Esophagus mucosa (tissue), 1 donor: ENCODE measurements around the gene CDH15. TPM values are rescaled to one million over a fixed set of nuclear protein-coding genes. Genes with fewer than 3 reads are reported as not detected.
"Not testable (repeated sequence)": the region's sequence is repeated elsewhere in the genome, so short reads cannot be mapped to it uniquely, and the experiment has no call there.

ENCODE experiments used
- ATAC-seq: fragments of 200-7000 bp; cut with Tn5 transposase; one replicate; pipeline ENCODE4 v1.9.1; 2020
- total RNA-seq: library from RNA; stranded (reverse); gene quantifications from one replicate; pipeline ENCODE4 v1.2.4, GENCODE V29; 2023
- donor health status: DM: yes; HTN: yes; CAD: no.

Gene CDH15
- total RNA-seq, 1 donor from 2014 or later: not detected

- ATAC-seq: peak; percentile 64
Measured at GRCh38 chr16:89241187-89242007, 69.8 kb downstream of the CDH15 start.

DNA sequence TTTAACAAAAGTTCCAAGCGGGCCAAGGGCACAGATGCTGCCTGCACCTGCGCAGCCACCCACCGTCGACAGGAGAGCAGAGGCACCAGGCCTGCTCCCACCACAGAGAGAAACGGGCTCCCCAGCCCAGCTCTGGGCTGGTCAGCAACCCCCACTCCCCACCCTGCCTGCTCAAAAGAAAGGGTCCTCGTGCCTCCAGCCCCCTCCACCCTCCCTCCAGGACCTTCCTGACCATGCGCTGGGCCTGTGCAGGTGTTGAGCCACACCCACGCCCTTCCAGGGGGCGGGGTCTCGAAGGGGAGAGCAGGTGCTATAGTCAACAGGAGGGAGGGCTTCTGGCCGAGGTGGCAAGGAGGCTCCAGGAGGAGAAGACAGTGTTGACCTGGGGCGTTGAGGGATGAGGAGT is 71.2 kb downstream of the CDH15 start:
- ATAC-seq: no peak

GRCh38 chr16:89243664-89244063 is 72.1 kb downstream of the CDH15 start:
- no peak for ATAC-seq

DNA sequence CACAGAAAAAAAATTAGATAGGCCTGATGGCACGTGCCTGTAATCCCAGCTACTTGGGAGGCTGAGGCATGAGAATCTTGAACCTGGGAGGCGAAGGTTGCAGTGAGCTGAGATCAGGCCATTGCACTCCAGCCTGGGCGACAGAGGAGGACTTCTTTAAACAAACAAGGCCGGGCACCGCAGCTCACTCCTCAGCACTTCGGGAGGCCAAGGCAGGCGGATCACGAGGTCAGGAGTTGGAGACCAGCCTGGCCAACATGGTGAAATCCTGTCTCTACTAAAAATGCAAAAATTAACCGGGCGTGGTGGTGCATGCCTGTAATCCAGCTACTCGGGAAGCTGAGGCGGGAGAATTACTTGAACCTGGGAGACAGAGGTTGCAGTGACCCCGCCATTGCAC is 72.7 kb downstream of the CDH15 start:
- not testable (repeated sequence) for ATAC-seq

GRCh38 chr16:89244754-89245153 is 73.2 kb downstream of the CDH15 start:
- no peak for ATAC-seq

Other genes with a start within 250 kb of the CDH15 start
- 1.1 TPM for gene CBFA2T3, start 194.5 kb upstream of the CDH15 start, total RNA-seq
- 14.1 TPM for gene ACSF3, start 77.9 kb upstream of the CDH15 start, total RNA-seq
- not detected for gene SLC22A31, start 28.8 kb downstream of the CDH15 start, total RNA-seq
- 5.3 TPM for gene ZNF778, start 46.0 kb downstream of the CDH15 start, total RNA-seq